ENCODE data around the gene SLC22A14. TPM values are rescaled to one million over a fixed set of nuclear protein-coding genes. Genes with fewer than 3 reads are reported as not detected.
"Not testable (repeated sequence)": the region's sequence is repeated elsewhere in the genome, so short reads cannot be mapped to it uniquely, and the experiment has no call there.

SLC22A14 gene
- under 1 TPM; 0.62 to 0.98 (median 0.66) TPM for polyA plus RNA-seq (ENCODE audit: insufficient read length in 3 of 3)
- long read RNA-seq, donor 1, result 0 reads
- long read RNA-seq, donor 2, result 0 reads
- long read RNA-seq, donor 3, result 0 reads
- long read RNA-seq, donor 4, result 0 reads
- long read RNA-seq, donor 5, result 0 reads
- long read RNA-seq, donor 6, result 0 reads
- long read RNA-seq, donor 7, result 0 reads
- long read RNA-seq, donor 8, partial matches to known transcripts, result 7 of 7 reads
- long read RNA-seq, donor 8, other reads (novel, unspliced or antisense), result 0 of 7 reads
- long read RNA-seq, donor 9, result 0 reads
- long read RNA-seq, donor 10, result 0 reads
- long read RNA-seq, donor 11, result 0 reads
- long read RNA-seq, donor 12, result 0 reads
- long read RNA-seq, donor 13, result 0 reads
- long read RNA-seq, donor 14, result 0 reads
- long read RNA-seq, donor 15, result 0 reads
- long read RNA-seq, donor 16, result 0 reads

- DNase-seq (ENCODE audit: extremely low read depth in 1 of 11, low read depth in 9 of 11, low spot score in 4 of 11), result no peak
These were observed at the start of gene SLC22A14 for GRCh38 chr3:38281895-38282686. Gene SLC22A14 (plus strand): TSS chr3:38282294. CDS start chr3:38306027, 23,733 bp downstream.

GRCh38 chr3:38232701-38233100 is 49.4 kb upstream of the SLC22A14 start:
- DNase-seq (ENCODE audit: extremely low read depth in 1 of 11, low read depth in 9 of 11, low spot score in 4 of 11), result no peak

DNA sequence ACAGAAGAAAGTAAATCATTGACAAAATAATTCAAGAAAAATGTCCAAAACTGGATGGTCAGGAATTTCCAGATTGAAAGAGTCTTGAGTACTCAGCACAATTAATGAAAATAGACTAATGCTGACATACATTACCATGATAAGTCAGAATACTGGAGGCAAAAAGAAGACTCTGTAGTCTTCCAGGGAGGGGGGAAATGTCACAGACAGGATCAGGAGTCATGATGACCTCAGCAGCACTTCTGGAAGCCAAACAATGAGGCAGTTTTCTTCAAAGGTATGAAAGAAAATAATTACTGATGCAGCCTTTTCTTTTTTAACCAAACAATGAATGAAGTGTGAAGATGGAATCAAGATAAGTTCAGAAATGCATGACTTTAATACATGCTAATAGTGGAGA is 46.6 kb upstream of the SLC22A14 start:
- no peak for DNase-seq (ENCODE audit: extremely low read depth in 1 of 11, low read depth in 9 of 11, low spot score in 4 of 11)

GRCh38 chr3:38238416-38239008 is 43.6 kb upstream of the SLC22A14 start:
- no peak for DNase-seq (ENCODE audit: extremely low read depth in 1 of 11, low read depth in 9 of 11, low spot score in 4 of 11)

- DNase-seq (ENCODE audit: extremely low read depth in 1 of 11, low read depth in 9 of 11, low spot score in 4 of 11), result not testable (repeated sequence)
These were observed 39.3 kb upstream of the SLC22A14 start for GRCh38 chr3:38242812-38243211.

DNA sequence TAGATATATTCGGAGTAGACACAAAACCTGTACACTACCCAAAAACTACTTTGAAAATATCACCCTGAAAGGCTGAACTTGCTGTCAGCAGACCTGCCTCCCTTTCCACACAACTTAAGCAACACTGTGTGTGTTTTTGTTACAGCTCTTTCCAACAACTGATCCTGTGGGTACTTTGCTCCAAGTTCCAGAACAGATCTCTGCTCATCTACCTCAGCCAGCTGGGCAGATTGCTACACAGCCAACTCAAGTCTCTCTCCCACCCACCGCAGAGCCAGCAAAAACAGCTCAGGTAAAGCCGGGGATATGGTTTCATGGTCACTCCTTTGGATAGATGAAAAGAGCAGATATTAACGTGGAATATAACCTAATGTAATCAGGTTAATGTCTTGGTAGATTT is 36.2 kb upstream of the SLC22A14 start:
- no peak for DNase-seq (ENCODE audit: extremely low read depth in 1 of 11, low read depth in 9 of 11, low spot score in 4 of 11)

- DNase-seq (ENCODE audit: extremely low read depth in 1 of 11, low read depth in 9 of 11, low spot score in 4 of 11), result no peak
These were observed 34.6 kb upstream of the SLC22A14 start for GRCh38 chr3:38247366-38248035.

GRCh38 chr3:38250198-38250597 is 31.9 kb upstream of the SLC22A14 start:
- DNase-seq (ENCODE audit: extremely low read depth in 1 of 11, low read depth in 9 of 11, low spot score in 4 of 11), result no peak

DNA sequence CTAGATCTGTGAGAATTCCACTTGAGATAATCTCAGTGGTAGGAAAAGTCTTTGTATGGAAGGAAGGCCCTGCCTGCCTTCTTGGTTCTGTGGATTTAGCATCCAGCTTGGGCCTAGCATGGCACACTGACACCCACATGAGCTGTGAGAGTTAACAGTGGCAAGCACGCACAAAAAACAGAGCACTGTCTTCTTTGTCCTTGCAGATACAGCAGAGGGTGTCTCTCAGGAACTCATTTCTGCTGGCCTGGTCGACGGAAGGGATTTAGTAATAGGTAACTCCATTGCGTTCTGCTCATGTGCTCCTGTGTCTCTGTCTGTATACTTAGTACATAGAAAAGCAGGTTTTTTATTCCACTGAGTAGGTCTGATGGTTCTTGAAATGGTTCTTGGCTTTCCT is 30.9 kb upstream of the SLC22A14 start:
- no peak for DNase-seq (ENCODE audit: extremely low read depth in 1 of 11, low read depth in 9 of 11, low spot score in 4 of 11)

DNA sequence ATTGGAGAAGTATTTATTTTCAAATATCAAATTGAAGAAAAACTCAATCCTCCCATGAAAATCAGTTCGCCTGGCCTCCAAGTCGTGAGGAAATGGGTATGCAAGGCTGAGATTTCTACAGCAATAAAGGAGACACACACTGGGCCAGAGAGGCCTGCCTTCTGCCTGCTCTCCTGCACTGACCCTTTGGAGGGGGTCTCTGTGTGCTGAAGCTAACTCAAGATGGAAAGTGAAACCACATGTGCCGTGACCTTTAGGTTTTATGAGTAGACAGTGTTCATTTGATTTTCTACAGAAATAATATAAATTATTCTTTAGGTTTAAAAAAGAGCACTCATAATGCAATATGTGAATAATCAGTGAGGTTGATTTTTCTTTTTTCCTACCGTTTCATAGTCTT is 28.4 kb upstream of the SLC22A14 start:
- DNase-seq (ENCODE audit: extremely low read depth in 1 of 11, low read depth in 9 of 11, low spot score in 4 of 11), result no peak

GRCh38 chr3:38254872-38255271 is 27.2 kb upstream of the SLC22A14 start:
- no peak for DNase-seq (ENCODE audit: extremely low read depth in 1 of 11, low read depth in 9 of 11, low spot score in 4 of 11)

DNA sequence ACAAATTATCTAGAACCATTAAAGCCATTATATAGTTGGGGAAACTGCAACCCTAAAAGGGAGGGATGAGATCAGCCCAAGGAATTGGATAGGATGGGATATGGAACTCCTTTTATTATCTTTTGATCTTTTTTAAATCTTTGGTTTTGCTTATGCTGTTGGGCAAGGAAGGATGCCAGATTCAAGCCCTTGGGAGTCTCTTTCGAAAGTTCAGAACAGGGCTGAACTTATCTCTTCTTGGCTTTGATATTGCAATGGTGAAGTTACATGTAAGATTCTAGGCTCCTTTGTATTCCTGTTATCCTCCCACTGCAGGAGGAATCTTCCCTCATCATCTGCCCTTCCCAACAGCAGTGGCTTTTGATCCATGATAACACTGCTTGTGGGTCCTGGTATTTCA is 26.5 kb upstream of the SLC22A14 start:
- no peak for DNase-seq (ENCODE audit: extremely low read depth in 1 of 11, low read depth in 9 of 11, low spot score in 4 of 11)

DNA sequence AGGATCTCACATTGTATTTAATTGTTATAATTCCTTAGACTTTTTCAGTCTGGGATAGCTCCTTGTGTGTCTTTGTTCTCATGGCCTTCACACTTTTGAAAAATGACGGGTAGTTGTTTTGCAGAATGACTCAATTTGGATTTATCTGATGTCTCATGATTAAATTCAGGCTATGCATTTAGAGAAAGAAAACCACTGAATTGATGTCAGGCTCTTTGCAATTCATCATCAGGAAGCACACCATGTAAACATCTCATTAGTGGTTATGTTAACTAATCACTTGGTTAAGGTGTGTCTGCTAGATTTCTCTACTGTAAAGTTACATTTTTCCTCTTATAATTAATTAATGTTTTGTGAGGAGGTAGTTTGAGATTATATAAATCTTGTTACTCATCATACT is 24.5 kb upstream of the SLC22A14 start:
- no peak for DNase-seq (ENCODE audit: extremely low read depth in 1 of 11, low read depth in 9 of 11, low spot score in 4 of 11)

- DNase-seq (ENCODE audit: extremely low read depth in 1 of 11, low read depth in 9 of 11, low spot score in 4 of 11), result no peak
These were observed 21.6 kb upstream of the SLC22A14 start for GRCh38 chr3:38260474-38260873.

- peak in 2 of 11 donors; percentile 7 to 8 for DNase-seq (ENCODE audit: extremely low read depth in 1 of 11, low read depth in 9 of 11, low spot score in 4 of 11)
These were observed 17.7 kb upstream of the SLC22A14 start for GRCh38 chr3:38264353-38264771.

DNA sequence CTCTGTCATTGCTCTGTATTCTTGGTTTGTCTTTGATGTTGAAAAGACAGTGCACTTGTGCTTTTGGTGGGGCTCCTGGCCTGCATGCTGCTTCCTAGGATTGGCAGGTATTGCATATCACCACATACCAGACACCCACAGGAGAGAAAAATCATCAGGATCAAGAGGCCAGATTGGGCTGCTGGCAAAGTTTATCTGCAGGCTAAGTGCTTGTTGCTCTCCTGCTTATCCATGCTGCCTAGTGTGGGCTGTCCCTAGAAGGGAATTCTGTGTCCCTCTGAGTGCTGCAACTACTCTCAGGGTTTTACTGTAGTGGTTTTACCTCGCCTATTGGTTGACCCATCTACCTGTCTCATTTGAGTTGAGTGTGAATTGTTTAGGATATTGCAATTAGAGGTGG is 17.3 kb upstream of the SLC22A14 start:
- DNase-seq (ENCODE audit: extremely low read depth in 1 of 11, low read depth in 9 of 11, low spot score in 4 of 11), result no peak

DNA sequence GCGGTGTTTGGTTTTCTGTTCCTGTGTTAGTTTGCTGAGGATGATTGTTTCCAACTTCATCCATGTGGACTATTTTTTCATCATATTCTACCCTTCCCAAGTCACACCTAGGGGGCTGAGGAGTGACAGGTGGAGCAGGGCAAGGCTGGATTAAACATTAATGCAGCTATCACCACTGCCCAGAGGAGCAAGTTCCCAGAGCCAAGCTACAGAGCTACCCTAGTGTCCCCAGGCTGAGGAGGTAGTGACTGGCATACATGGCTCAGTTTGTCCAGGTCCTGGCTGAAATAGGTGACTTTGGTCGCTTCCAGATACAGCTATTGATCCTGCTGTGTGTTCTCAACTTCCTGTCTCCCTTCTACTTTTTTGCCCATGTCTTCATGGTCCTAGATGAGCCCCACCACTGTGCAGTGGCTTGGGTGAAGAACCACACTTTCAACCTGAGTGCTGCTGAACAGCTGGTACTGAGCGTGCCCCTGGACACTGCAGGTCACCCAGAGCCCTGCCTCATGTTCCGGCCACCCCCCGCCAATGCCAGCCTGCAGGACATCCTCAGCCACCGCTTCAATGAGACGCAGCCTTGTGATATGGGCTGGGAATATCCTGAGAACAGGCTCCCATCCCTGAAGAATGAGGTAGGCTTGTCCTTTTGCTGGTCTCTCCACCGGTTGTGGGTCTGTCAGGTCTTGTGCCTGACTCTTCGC is 16.3 kb upstream of the SLC22A14 start, which contains the start of gene SLC22A13:
TSS of gene SLC22A13 (plus strand) at position 209 of the 704 bp plus-strand sequence. CDS start at position 258, 49 bp downstream.
- DNase-seq (ENCODE audit: extremely low read depth in 1 of 11, low read depth in 9 of 11, low spot score in 4 of 11), result no peak

- DNase-seq (ENCODE audit: extremely low read depth in 1 of 11, low read depth in 9 of 11, low spot score in 4 of 11), result no peak
These were observed 15.3 kb upstream of the SLC22A14 start for GRCh38 chr3:38266810-38267209.

GRCh38 chr3:38267662-38268061 is 14.4 kb upstream of the SLC22A14 start:
- DNase-seq (ENCODE audit: extremely low read depth in 1 of 11, low read depth in 9 of 11, low spot score in 4 of 11), result no peak
